HEK293 (cell line): ENCODE results near the gene ZNF324.

Experiments used
- CTCF ChIA-PET: fragments of 350-600 bp; formaldehyde crosslinking; extraction: SDS; loops from one replicate; lab custom pipeline; 2021; ENCODE audit warnings: antibody characterized with exemption; lab: Yijun Ruan, JAX
- POLR2A ChIA-PET: fragments of 300-600 bp; formaldehyde crosslinking; extraction: SDS; loops from one replicate; lab custom pipeline; 2020; ENCODE audit warnings: antibody characterized with exemption, inconsistent platforms; lab: Yijun Ruan, JAX
- H3K27ac ChIP-seq: fragments of 200-500 bp; sonication (Bioruptor generic); 2 replicates; pipeline ENCODE4 v1.5.1; 2014; ENCODE audit warnings: low read depth, low read length, control low read depth, inconsistent platforms; ENCODE audit errors: extremely low read depth
- H3K36me3 ChIP-seq, 2 experiments: fragments of 200-500 bp in 1 of 2; sonication (Bioruptor generic) in 1 of 2; 1 replicate in 1 of 2; 2 replicates in 1 of 2; pipeline ENCODE4 v1.5.1; 2014 to 2017; ENCODE audit warnings: inconsistent platforms in 2 of 2, low read length in 2 of 2; ENCODE audit not compliant: control insufficient read depth in 2 of 2, insufficient read depth in 1 of 2
- H3K4me1 ChIP-seq: fragments of 200-500 bp; sonication (Bioruptor generic); 2 replicates; pipeline ENCODE4 v1.5.1; 2014; ENCODE audit warnings: mild to moderate bottlenecking, low read length, inconsistent platforms; ENCODE audit not compliant: control insufficient read depth, insufficient read depth
- H3K4me3 ChIP-seq: 2 replicates; pipeline ENCODE4 v1.5.1; 2011; ENCODE audit warnings: low read depth, mild to moderate bottlenecking, control low read depth, low read length, moderate library complexity
- H3K9me3 ChIP-seq: fragments of 200-500 bp; sonication (Bioruptor generic); 2 replicates; pipeline ENCODE4 v1.5.1; 2014; ENCODE audit warnings: low read depth, low read length, inconsistent platforms; ENCODE audit not compliant: control insufficient read depth, insufficient read depth
- HOXC10 ChIP-seq: sonication (generic); formaldehyde crosslinking; IDR thresholded peaks from 2 replicates; pipeline ENCODE4 v1.8.1; 2023; ENCODE audit warnings: mild to moderate bottlenecking, missing genetic modification reagents
- KLF1 ChIP-seq: fragments of 450-650 bp; formaldehyde crosslinking; IDR thresholded peaks from 2 replicates; pipeline ENCODE4 v1.5.1; 2016; ENCODE audit warnings: missing biosample characterization, missing genetic modification characterization
- KLF7 ChIP-seq: fragments of 450-650 bp; formaldehyde crosslinking; IDR thresholded peaks from 2 replicates; pipeline ENCODE4 v1.5.1; 2016; ENCODE audit warnings: missing biosample characterization, missing genetic modification characterization, borderline replicate concordance
- PRDM4 ChIP-seq: fragments of 450-650 bp; formaldehyde crosslinking; IDR thresholded peaks from 2 replicates; pipeline ENCODE4 v1.5.1; 2017; ENCODE audit warnings: missing biosample characterization, missing genetic modification characterization
- RBAK ChIP-seq: fragments of 450-650 bp; formaldehyde crosslinking; IDR thresholded peaks from 2 replicates; pipeline ENCODE4 v1.5.1; 2016; ENCODE audit warnings: missing biosample characterization, missing genetic modification characterization
- SP3 ChIP-seq: fragments of 450-650 bp; formaldehyde crosslinking; IDR thresholded peaks from 2 replicates; pipeline ENCODE4 v1.5.1; 2016; ENCODE audit warnings: missing biosample characterization, missing genetic modification characterization
- TCF7L2 ChIP-seq: IDR thresholded peaks from 2 replicates; pipeline ENCODE4 v1.6.1; 2011; ENCODE audit warnings: low read depth, mild to moderate bottlenecking, inconsistent platforms, low read length, moderate library complexity, borderline replicate concordance
- TRIM28 ChIP-seq: IDR thresholded peaks from 2 replicates; pipeline ENCODE4 v1.6.1; 2011; ENCODE audit warnings: low read length, control low read depth, borderline replicate concordance
- ZBTB11 ChIP-seq: fragments of 450-650 bp; formaldehyde crosslinking; conservative IDR thresholded peaks from 2 replicates; pipeline ENCODE4 v1.5.1; 2016; ENCODE audit warnings: low read depth, missing biosample characterization, missing genetic modification characterization
- ZBTB49 ChIP-seq: fragments of 450-650 bp; formaldehyde crosslinking; IDR thresholded peaks from 2 replicates; pipeline ENCODE4 v1.5.1; 2016; ENCODE audit warnings: missing biosample characterization, missing genetic modification characterization, low read depth
- ZIC2 ChIP-seq: fragments of 450-650 bp; formaldehyde crosslinking; IDR thresholded peaks from 2 replicates; pipeline ENCODE4 v1.5.1; 2016; ENCODE audit warnings: missing biosample characterization, missing genetic modification characterization
- ZNF184 ChIP-seq: fragments of 450-650 bp; IDR thresholded peaks from 2 replicates; pipeline ENCODE4 v1.5.1; 2018; ENCODE audit warnings: missing biosample characterization, mild to moderate bottlenecking, missing genetic modification characterization
- ZNF266 ChIP-seq: fragments of 450-650 bp; formaldehyde crosslinking; IDR thresholded peaks from 2 replicates; pipeline ENCODE4 v1.5.1; 2016; ENCODE audit warnings: missing biosample characterization, missing genetic modification characterization, low read depth
- ZNF274 ChIP-seq, 2 experiments: fragments of 200-500 bp in 1 of 2; fragments of 450-650 bp in 1 of 2; sonication (Bioruptor generic) in 1 of 2; formaldehyde crosslinking in 1 of 2; IDR thresholded peaks; 2 replicates each; pipeline versions ENCODE4 v1.5.1 to v1.6.1; 2014 to 2016; ENCODE audit warnings: borderline replicate concordance in 1 of 2, inconsistent platforms in 1 of 2, low read length in 1 of 2, missing biosample characterization in 1 of 2, missing genetic modification characterization in 1 of 2
- ZNF391 ChIP-seq: fragments of 450-650 bp; formaldehyde crosslinking; IDR thresholded peaks from 2 replicates; pipeline ENCODE4 v1.5.1; 2016; ENCODE audit warnings: low read depth, missing biosample characterization, missing genetic modification characterization, borderline replicate concordance
- ZNF433 ChIP-seq: fragments of 450-650 bp; formaldehyde crosslinking; IDR thresholded peaks from 2 replicates; pipeline ENCODE4 v1.5.1; 2016; ENCODE audit warnings: missing biosample characterization, missing genetic modification characterization, low read depth
- ZNF530 ChIP-seq: fragments of 450-650 bp; formaldehyde crosslinking; IDR thresholded peaks from 2 replicates; pipeline ENCODE4 v1.5.1; 2016; ENCODE audit warnings: low read depth, missing biosample characterization, missing genetic modification characterization
- ZNF549 ChIP-seq: fragments of 450-650 bp; IDR thresholded peaks from 2 replicates; pipeline ENCODE4 v1.5.1; 2018; ENCODE audit warnings: missing biosample characterization, missing genetic modification characterization, mild to moderate bottlenecking, inconsistent platforms, moderate library complexity
- ZNF558 ChIP-seq: fragments of 450-650 bp; formaldehyde crosslinking; IDR thresholded peaks from 2 replicates; pipeline ENCODE4 v1.5.1; 2016; ENCODE audit warnings: missing biosample characterization, missing genetic modification characterization
- ZNF623 ChIP-seq: fragments of 450-650 bp; formaldehyde crosslinking; IDR thresholded peaks from 2 replicates; pipeline ENCODE4 v1.5.1; 2016; ENCODE audit warnings: missing biosample characterization, missing genetic modification characterization
- ZNF629 ChIP-seq: fragments of 450-650 bp; formaldehyde crosslinking; IDR thresholded peaks from 2 replicates; pipeline ENCODE4 v1.5.1; 2017; ENCODE audit warnings: missing biosample characterization, missing genetic modification characterization
- ZNF785 ChIP-seq: fragments of 450-650 bp; formaldehyde crosslinking; IDR thresholded peaks from 2 replicates; pipeline ENCODE4 v1.5.1; 2016; ENCODE audit warnings: missing biosample characterization, missing genetic modification characterization
- ZNF830 ChIP-seq: fragments of 450-650 bp; IDR thresholded peaks from 2 replicates; pipeline ENCODE4 v1.5.0; 2018; ENCODE audit warnings: missing biosample characterization, missing genetic modification characterization, low read depth, mild to moderate bottlenecking, moderate library complexity
- ZSCAN18 ChIP-seq: fragments of 450-650 bp; formaldehyde crosslinking; IDR thresholded peaks from 2 replicates; pipeline ENCODE4 v1.5.1; 2016; ENCODE audit warnings: missing biosample characterization, missing genetic modification characterization
- ZSCAN23 ChIP-seq: fragments of 450-650 bp; formaldehyde crosslinking; IDR thresholded peaks from 2 replicates; pipeline ENCODE4 v1.5.1; 2016; ENCODE audit warnings: missing biosample characterization, missing genetic modification characterization

ZNF324 gene

GRCh38 chr19:58474997-58475713 lies 8.3 kb downstream of the ZNF324 start (continued):
- TF ChIP-seq ZNF274 (IDR thresholded peaks at IDR 0.05; ENCODE audit: low read length) (no peak), ZNF274 (tag by site-specific recombination; IDR thresholded peaks at IDR 0.05; ENCODE audit: borderline replicate concordance) (no peak), ZNF266 (no peak)
- TF ChIP-seq, all 188 proteins: peak for 2

- CTCF ChIA-PET: interaction anchor here (1.1 to 2.2 kb wide), 2 partner anchors 43 to 73 kb away, joined by 6 to 8 read pairs; partner anchors contain the start of gene ZBTB45
- TF ChIP-seq ZNF830 (no peak), ZSCAN18 (tag by site-specific recombination) (no peak), ZIC2 (tag by site-specific recombination) (peak; percentile 76), ZBTB49 (tag by site-specific recombination) (no peak), TRIM28 (no peak), TCF7L2 (no peak), KLF1 (tag by site-specific recombination) (peak; percentile 89), ZNF184 (no peak), PRDM4 (tag by site-specific recombination) (no peak; the same call in 1 of the 2 replicates), ZNF623 (tag by site-specific recombination) (no peak), ZNF785 (tag by site-specific recombination) (no peak), ZNF558 (no peak), ZNF391 (tag by site-specific recombination) (no peak), ZNF549 (tag by site-specific recombination) (no peak), ZNF530 (tag by site-specific recombination) (no peak), ZBTB11 (peak; percentile 95), SP3 (tag by site-specific recombination) (peak; percentile 94), ZNF433 (tag by site-specific recombination) (no peak), KLF7 (tag by site-specific recombination) (peak; percentile 91), ZNF629 (tag by site-specific recombination) (peak; percentile 55; the same call in 1 of the 2 replicates), ZSCAN23 (tag by site-specific recombination) (no peak), RBAK (no peak), HOXC10 (CRISPR knock-in tag) (no peak; the same call in none of the 2 replicates)
These were observed 9.0 kb downstream of the ZNF324 start, which contains the start of gene ZNF446 for GRCh38 chr19:58475714-58476497. ZNF446 (plus strand) TSS chr19:58476352; CDS start chr19:58477219, 867 bp downstream.

More at GRCh38 chr19:58475714-58476497, 9.0 kb downstream of the ZNF324 start, which contains the start of gene ZNF446:
- peaks cover 13 to 59% of the 10 kb centered on the region in 2 experiments for H3K36me3 ChIP-seq
- peak within 1 kb of the TSS; percentile 75 for H3K4me3 ChIP-seq
- peak within 1 kb of the TSS; percentile 69 for H3K27ac ChIP-seq
- H3K9me3 ChIP-seq: no peaks in the 10 kb centered on the region
- H3K4me1 ChIP-seq: peaks cover 7% of the 10 kb centered on the region; the same call in 1 of the 2 replicates
- POLR2A ChIA-PET: interaction anchor here (1.0 to 2.5 kb wide), 12 partner anchors 8 to 248 kb away, joined by 3 to 11 read pairs (median 4); partner anchors contain the start of genes TRIM28, ZBTB45, ZNF324 and ZNF324B
